ENCODE measurements around the gene PAGE4. TPM values are rescaled to one million over a fixed set of nuclear protein-coding genes. Genes with fewer than 3 reads are reported as not detected.

The PAGE4 gene
- total RNA-seq: 1 to 10 TPM in 3 of 4 donors, not detected in 1; 1.4 to 4.2 (median 2.1) TPM

GRCh38 chrX:49829016-49829415 is at the start of gene PAGE4:
Gene PAGE4 (plus strand): TSS chrX:49829303. CDS start chrX:49830429, 1,126 bp downstream.
- no peak for DNase-seq (ENCODE audit: extremely low spot score)
- intact Hi-C loops (cut with DNase I): no loop called here
- H3K4me3 ChIP-seq: no peak within 1 kb of the TSS
- H3K4me1 ChIP-seq: no peaks in the 10 kb centered on the region
- H3K27ac ChIP-seq (replicated peaks in 1 of 4): no peak within 1 kb of the TSS
- no peaks in the 10 kb centered on the region for H3K9me3 ChIP-seq
- no peaks in the 10 kb centered on the region for H3K36me3 ChIP-seq
- no peak for TF ChIP-seq EP300 (IDR thresholded peaks at IDR 0.05)
- TF ChIP-seq, protein P1, sequence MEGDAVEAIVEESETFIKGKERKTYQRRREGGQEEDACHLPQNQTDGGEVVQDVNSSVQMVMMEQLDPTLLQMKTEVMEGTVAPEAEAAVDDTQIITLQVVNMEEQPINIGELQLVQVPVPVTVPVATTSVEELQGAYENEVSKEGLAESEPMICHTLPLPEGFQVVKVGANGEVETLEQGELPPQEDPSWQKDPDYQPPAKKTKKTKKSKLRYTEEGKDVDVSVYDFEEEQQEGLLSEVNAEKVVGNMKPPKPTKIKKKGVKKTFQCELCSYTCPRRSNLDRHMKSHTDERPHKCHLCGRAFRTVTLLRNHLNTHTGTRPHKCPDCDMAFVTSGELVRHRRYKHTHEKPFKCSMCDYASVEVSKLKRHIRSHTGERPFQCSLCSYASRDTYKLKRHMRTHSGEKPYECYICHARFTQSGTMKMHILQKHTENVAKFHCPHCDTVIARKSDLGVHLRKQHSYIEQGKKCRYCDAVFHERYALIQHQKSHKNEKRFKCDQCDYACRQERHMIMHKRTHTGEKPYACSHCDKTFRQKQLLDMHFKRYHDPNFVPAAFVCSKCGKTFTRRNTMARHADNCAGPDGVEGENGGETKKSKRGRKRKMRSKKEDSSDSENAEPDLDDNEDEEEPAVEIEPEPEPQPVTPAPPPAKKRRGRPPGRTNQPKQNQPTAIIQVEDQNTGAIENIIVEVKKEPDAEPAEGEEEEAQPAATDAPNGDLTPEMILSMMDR (IDR thresholded peaks at IDR 0.05): no peak
- no peak for TF ChIP-seq POLR2AphosphoS5 (IDR thresholded peaks at IDR 0.05)
- TF ChIP-seq POLR2A (IDR thresholded peaks at IDR 0.05; ENCODE audit: low read depth): no peak
- WGBS: 72% methylated on average over 8 of the region's 8 CpGs
- peaks cover 0 to 3% (median 0%) of the 10 kb centered on the region in 4 donors for H3K27me3 ChIP-seq

DNA sequence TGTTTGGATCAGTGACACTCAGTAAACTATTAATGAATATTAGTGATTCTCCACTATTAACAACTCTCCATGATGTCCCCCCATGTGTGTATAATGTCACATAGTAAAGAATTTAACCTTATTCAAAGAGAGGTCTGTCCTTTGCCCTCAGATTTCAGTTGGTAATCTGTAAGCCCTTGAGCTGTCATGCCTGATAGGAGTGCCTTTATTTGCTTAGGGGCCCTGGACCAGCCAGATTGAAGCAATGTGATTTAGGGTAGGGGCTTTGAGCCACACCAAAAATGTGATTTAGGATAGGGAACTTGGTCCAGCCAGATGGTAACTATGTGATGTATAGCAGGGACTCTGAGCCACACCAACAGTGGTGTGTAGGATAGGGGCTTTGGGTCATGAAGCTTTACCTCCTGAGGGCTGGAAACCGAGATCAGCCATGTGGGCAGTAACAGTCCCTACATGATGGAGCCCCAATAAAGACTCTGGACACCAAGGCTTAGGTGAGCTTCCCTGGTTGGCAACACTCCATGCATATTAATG is 44.3 kb upstream of the PAGE4 start:
- WGBS: no CpG with 5 or more reads among the region's 1 CpG
- H3K27ac ChIP-seq (replicated peaks in 1 of 4): no peak overlapping the region
- H3K9me3 ChIP-seq: no peaks in the 10 kb centered on the region
- H3K27me3 ChIP-seq: no peaks in the 10 kb centered on the region
- no peak overlapping the region for H3K4me3 ChIP-seq
- no peaks in the 10 kb centered on the region for H3K4me1 ChIP-seq
- intact Hi-C loops (cut with DNase I): no loop called here
- DNase-seq (ENCODE audit: extremely low spot score): no peak
- no peaks in the 10 kb centered on the region for H3K36me3 ChIP-seq
- TF ChIP-seq POLR2AphosphoS5 (IDR thresholded peaks at IDR 0.05) (no peak), EP300 (IDR thresholded peaks at IDR 0.05) (no peak), POLR2A (IDR thresholded peaks at IDR 0.05; ENCODE audit: low read depth) (no peak)
- TF ChIP-seq, protein P1 (IDR thresholded peaks at IDR 0.05): no peak

GRCh38 chrX:49792376-49792775 is 36.7 kb upstream of the PAGE4 start:
- no peak for DNase-seq (ENCODE audit: extremely low spot score)
- H3K9me3 ChIP-seq: no peaks in the 10 kb centered on the region
- no peak for TF ChIP-seq EP300 (IDR thresholded peaks at IDR 0.05)
- H3K4me1 ChIP-seq: no peaks in the 10 kb centered on the region
- no peak overlapping the region for H3K4me3 ChIP-seq
- 86% methylated on average over 1 of the region's 1 CpG for WGBS
- H3K36me3 ChIP-seq: no peaks in the 10 kb centered on the region
- H3K27me3 ChIP-seq: no peaks in the 10 kb centered on the region
- intact Hi-C loops (cut with DNase I): no loop called here
- no peak overlapping the region for H3K27ac ChIP-seq (replicated peaks in 1 of 4)

- Histone ChIP-seq H3K4me3 (no peak overlapping the region), H3K27me3 (no peaks in the 10 kb centered on the region), H3K9me3 (no peaks in the 10 kb centered on the region), H3K4me1 (no peaks in the 10 kb centered on the region), H3K36me3 (no peaks in the 10 kb centered on the region), H3K27ac (replicated peaks in 1 of 4) (no peak overlapping the region)
- DNase-seq (ENCODE audit: extremely low spot score): no peak
- TF ChIP-seq, protein P1 (IDR thresholded peaks at IDR 0.05): no peak
- no peak for TF ChIP-seq POLR2A (IDR thresholded peaks at IDR 0.05; ENCODE audit: low read depth)
- no peak for TF ChIP-seq POLR2AphosphoS5 (IDR thresholded peaks at IDR 0.05)
- no peak for TF ChIP-seq EP300 (IDR thresholded peaks at IDR 0.05)
- intact Hi-C loops (cut with DNase I): no loop called here
These were observed 35.4 kb upstream of the PAGE4 start for GRCh38 chrX:49793686-49794085.

- WGBS: 91% methylated on average over 1 of the region's 1 CpG
- intact Hi-C loops (cut with DNase I): no loop called here
These were observed 29.3 kb upstream of the PAGE4 start for GRCh38 chrX:49799828-49800227.

More at GRCh38 chrX:49799828-49800227, 29.3 kb upstream of the PAGE4 start:
- Histone ChIP-seq H3K4me3 (no peak overlapping the region), H3K27me3 (no peaks in the 10 kb centered on the region), H3K9me3 (peaks cover 0 to 9% (median 0%) of the 10 kb centered on the region in 4 donors), H3K27ac (replicated peaks in 1 of 4) (no peak overlapping the region), H3K4me1 (no peaks in the 10 kb centered on the region), H3K36me3 (no peaks in the 10 kb centered on the region)
- no peak for TF ChIP-seq POLR2A (IDR thresholded peaks at IDR 0.05; ENCODE audit: low read depth)
- no peak for TF ChIP-seq EP300 (IDR thresholded peaks at IDR 0.05)
- TF ChIP-seq, protein P1 (IDR thresholded peaks at IDR 0.05): no peak
- TF ChIP-seq POLR2AphosphoS5 (IDR thresholded peaks at IDR 0.05): no peak
- no peak for DNase-seq (ENCODE audit: extremely low spot score)
